ENCODE results near the gene REXO2.

REXO2 gene

GRCh38 chr11:114440971-114441763 is 1.9 kb downstream of the REXO2 start:
- no peak for DNase-seq

- no peak for DNase-seq
These were observed 2.7 kb downstream of the REXO2 start for GRCh38 chr11:114441921-114442320.

- no peak for DNase-seq
These were observed 3.3 kb downstream of the REXO2 start for GRCh38 chr11:114442536-114442935.

GRCh38 chr11:114447444-114447843 is 8.2 kb downstream of the REXO2 start:
- no peak for DNase-seq

GRCh38 chr11:114447892-114448291 is 8.6 kb downstream of the REXO2 start:
- no peak for DNase-seq

GRCh38 chr11:114448749-114449482 is 9.6 kb downstream of the REXO2 start:
- DNase-seq, result no peak

- no peak for DNase-seq
These were observed 10.6 kb downstream of the REXO2 start for GRCh38 chr11:114449845-114450244.

- DNase-seq, result no peak
These were observed 13.1 kb downstream of the REXO2 start for GRCh38 chr11:114452399-114452798.

GRCh38 chr11:114463999-114464398 is 24.7 kb downstream of the REXO2 start:
- DNase-seq, result no peak

GRCh38 chr11:114466742-114467141 is 27.5 kb downstream of the REXO2 start:
- DNase-seq, result no peak

GRCh38 chr11:114472661-114473060 is 33.4 kb downstream of the REXO2 start:
- DNase-seq, result no peak

GRCh38 chr11:114478001-114478410 is 38.7 kb downstream of the REXO2 start:
- no peak for DNase-seq

- DNase-seq, result no peak
These were observed 39.5 kb downstream of the REXO2 start for GRCh38 chr11:114478768-114479167.

- no peak for DNase-seq
These were observed 40.1 kb downstream of the REXO2 start for GRCh38 chr11:114479331-114479730.

- DNase-seq, result no peak
These were observed 42.8 kb downstream of the REXO2 start for GRCh38 chr11:114482114-114482513.

GRCh38 chr11:114483929-114484328 is 44.7 kb downstream of the REXO2 start:
- no peak for DNase-seq

- DNase-seq, result no peak
These were observed 57.6 kb downstream of the REXO2 start for GRCh38 chr11:114496915-114497314.

- no peak for DNase-seq
These were observed 60.5 kb downstream of the REXO2 start for GRCh38 chr11:114499756-114500155.

All from left hindlimb (tissue), 1 donor.